ENCODE results near the gene VAV3. TPM values are rescaled to one million over a fixed set of nuclear protein-coding genes. Genes with fewer than 3 reads are reported as not detected.

VAV3 gene
- total and polyA plus RNA-seq, 9 of the 15 experiments (the other 6 are each of a cell fraction or from before 2014, with no cell fraction given): not detected

GRCh38 chr1:107548276-107548675 is 416.7 kb downstream of the VAV3 start (continued):
- no peak for TF ChIP-seq CTCF (IDR thresholded peaks at IDR 0.05 in 2 of 3, conservative IDR thresholded peaks at IDR 0.05 in 1 of 3; ENCODE audit: insufficient read depth in 2 of 3, low read depth in 1 of 3, low read length in 3 of 3)
- TF ChIP-seq, protein P1, sequence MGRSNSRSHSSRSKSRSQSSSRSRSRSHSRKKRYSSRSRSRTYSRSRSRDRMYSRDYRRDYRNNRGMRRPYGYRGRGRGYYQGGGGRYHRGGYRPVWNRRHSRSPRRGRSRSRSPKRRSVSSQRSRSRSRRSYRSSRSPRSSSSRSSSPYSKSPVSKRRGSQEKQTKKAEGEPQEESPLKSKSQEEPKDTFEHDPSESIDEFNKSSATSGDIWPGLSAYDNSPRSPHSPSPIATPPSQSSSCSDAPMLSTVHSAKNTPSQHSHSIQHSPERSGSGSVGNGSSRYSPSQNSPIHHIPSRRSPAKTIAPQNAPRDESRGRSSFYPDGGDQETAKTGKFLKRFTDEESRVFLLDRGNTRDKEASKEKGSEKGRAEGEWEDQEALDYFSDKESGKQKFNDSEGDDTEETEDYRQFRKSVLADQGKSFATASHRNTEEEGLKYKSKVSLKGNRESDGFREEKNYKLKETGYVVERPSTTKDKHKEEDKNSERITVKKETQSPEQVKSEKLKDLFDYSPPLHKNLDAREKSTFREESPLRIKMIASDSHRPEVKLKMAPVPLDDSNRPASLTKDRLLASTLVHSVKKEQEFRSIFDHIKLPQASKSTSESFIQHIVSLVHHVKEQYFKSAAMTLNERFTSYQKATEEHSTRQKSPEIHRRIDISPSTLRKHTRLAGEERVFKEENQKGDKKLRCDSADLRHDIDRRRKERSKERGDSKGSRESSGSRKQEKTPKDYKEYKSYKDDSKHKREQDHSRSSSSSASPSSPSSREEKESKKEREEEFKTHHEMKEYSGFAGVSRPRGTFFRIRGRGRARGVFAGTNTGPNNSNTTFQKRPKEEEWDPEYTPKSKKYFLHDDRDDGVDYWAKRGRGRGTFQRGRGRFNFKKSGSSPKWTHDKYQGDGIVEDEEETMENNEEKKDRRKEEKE (IDR thresholded peaks at IDR 0.05; ENCODE audit: borderline replicate concordance in 1 of 2, control insufficient read depth in 1 of 2, low read depth in 2 of 2, low read length in 1 of 2): no peak
- TF ChIP-seq, protein P2, sequence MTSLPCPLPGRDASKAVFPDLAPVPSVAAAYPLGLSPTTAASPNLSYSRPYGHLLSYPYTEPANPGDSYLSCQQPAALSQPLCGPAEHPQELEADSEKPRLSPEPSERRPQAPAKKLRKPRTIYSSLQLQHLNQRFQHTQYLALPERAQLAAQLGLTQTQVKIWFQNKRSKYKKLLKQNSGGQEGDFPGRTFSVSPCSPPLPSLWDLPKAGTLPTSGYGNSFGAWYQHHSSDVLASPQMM (CRISPR knock-in tag; IDR thresholded peaks at IDR 0.05): no peak
